Measurements from ENCODE around the gene P2RY6. TPM values are rescaled to one million over a fixed set of nuclear protein-coding genes. Genes with fewer than 3 reads are reported as not detected.

Gene P2RY6
- polyA plus RNA-seq, 2 of the 4 experiments (the other 2 are of a cell fraction) = 6.8 to 8.8 TPM

GRCh38 chr11:73333173-73333572 lies 61.0 kb downstream of the P2RY6 start:
- WGBS (ENCODE audit: missing lambda C conversion rate) = 97% methylated on average over 10 of the region's 11 CpGs
- DNase-seq (ENCODE audit: low read depth in 1 of 2, low spot score in 1 of 2) (no peak), FAIRE-seq (no peak), ATAC-seq (no peak)
- Histone ChIP-seq H3K4me1 (peaks cover 38% of the 10 kb centered on the region), H3K27ac (peak overlapping the region in 1 of 2 experiments; percentile 80; a peak in 2 of 6 replicates), H3K4me3 (no peak overlapping the region), H3K9me3 (no peaks in the 10 kb centered on the region), H3K4me2 (no peak overlapping the region)
- TF ChIP-seq ATOH8 (CRISPR knock-in tag; IDR thresholded peaks at IDR 0.05; ENCODE audit: low read depth) (no peak), ZFP36 (IDR thresholded peaks at IDR 0.05; ENCODE audit: borderline replicate concordance, partially characterized antibody) (no peak), RCOR1 (IDR thresholded peaks at IDR 0.05; ENCODE audit: low read depth, low read length) (no peak)
- POLR2A ChIA-PET = interaction anchor here (2.8 kb wide), 1 partner anchor 25 kb away, joined by 39 read pairs; the partner anchor contains the start of gene ARHGEF17
- CTCF ChIA-PET = interaction anchor here (0.7 to 10.6 kb wide), 5 partner anchors 13 to 66 kb away, joined by 3 to 527 read pairs (median 172); partner anchors contain the start of gene ARHGEF17

- 86% methylated on average over 3 of the region's 4 CpGs for WGBS (ENCODE audit: missing lambda C conversion rate)
- FAIRE-seq = no peak
- H3K4me2 ChIP-seq = peak overlapping the region; percentile 64
- no peak for TF ChIP-seq PHF8 (IDR thresholded peaks at IDR 0.05; ENCODE audit: borderline replicate concordance, low read depth)
- no peak for TF ChIP-seq NFE2L2 (conservative IDR thresholded peaks at IDR 0.05; ENCODE audit: low read length)
- no peak for TF ChIP-seq CBX2 (IDR thresholded peaks at IDR 0.05; ENCODE audit: borderline replicate concordance, low read depth)
- TF ChIP-seq CBX8 (IDR thresholded peaks at IDR 0.05) = no peak
- no peak for TF ChIP-seq ELK1 (IDR thresholded peaks at IDR 0.05; ENCODE audit: low read depth, low read length)
- TF ChIP-seq CEBPB (IDR thresholded peaks at IDR 0.05) = no peak
- TF ChIP-seq HOXB13 (CRISPR knock-in tag; IDR thresholded peaks at IDR 0.05; ENCODE audit: low read depth) = no peak
- no peak for TF ChIP-seq PBX3 (IDR thresholded peaks at IDR 0.05)
- TF ChIP-seq GATA3 (IDR thresholded peaks at IDR 0.05; ENCODE audit: borderline replicate concordance) = no peak
- no peak for TF ChIP-seq ZC3H11A (IDR thresholded peaks at IDR 0.05)
- TF ChIP-seq ZNF302 (CRISPR knock-in tag; IDR thresholded peaks at IDR 0.05) = no peak
- TF ChIP-seq CHD2 (IDR thresholded peaks at IDR 0.05; ENCODE audit: low read length, partially characterized antibody) = no peak
- TF ChIP-seq BCL3 (IDR thresholded peaks at IDR 0.05) = no peak
- TF ChIP-seq HOXB5 (CRISPR knock-in tag; IDR thresholded peaks at IDR 0.05) = no peak
- TF ChIP-seq MAZ (IDR thresholded peaks at IDR 0.05; ENCODE audit: borderline replicate concordance, low read depth, low read length) = no peak
- no peak for TF ChIP-seq USF2 (IDR thresholded peaks at IDR 0.05)
- TF ChIP-seq EHF (CRISPR knock-in tag; IDR thresholded peaks at IDR 0.05) = no peak
- no peak for TF ChIP-seq SMC3 (IDR thresholded peaks at IDR 0.05)
- H3K27ac ChIP-seq = peak overlapping the region; percentile 62 to 80
- DNase-seq (ENCODE audit: low read depth in 1 of 2, low spot score in 1 of 2) = no peak
- CTCF ChIA-PET = interaction anchor here (0.7 to 10.6 kb wide), 9 partner anchors 14 to 612 kb away, joined by 3 to 527 read pairs (median 8); partner anchors contain the start of gene ARHGEF17
- POLR2A ChIA-PET = interaction anchor here (2.8 kb wide), 1 partner anchor 26 kb away, joined by 39 read pairs; the partner anchor contains the start of gene ARHGEF17
- no peak overlapping the region for H3K4me3 ChIP-seq
- no peaks in the 10 kb centered on the region for H3K9me3 ChIP-seq
- peaks cover 38% of the 10 kb centered on the region for H3K4me1 ChIP-seq
- peak; percentile 1; a peak in 3 of 6 replicates for ATAC-seq
Observed at GRCh38 chr11:73333640-73334383, 61.7 kb downstream of the P2RY6 start.
